Activated CD4-positive, alpha-beta T cell treated with anti-CD3 and anti-CD28 coated beads for 1 hour (primary cell): ENCODE results near the gene ADIPOR2.
A peak's percentile ranks its signal among the peaks of the same experiment; 100 is the strongest.

Experiments
- DNase-seq: peaks from one replicate; pipeline ENCODE4 v3.0.0-alpha.2; 2020

The ADIPOR2 gene

DNA sequence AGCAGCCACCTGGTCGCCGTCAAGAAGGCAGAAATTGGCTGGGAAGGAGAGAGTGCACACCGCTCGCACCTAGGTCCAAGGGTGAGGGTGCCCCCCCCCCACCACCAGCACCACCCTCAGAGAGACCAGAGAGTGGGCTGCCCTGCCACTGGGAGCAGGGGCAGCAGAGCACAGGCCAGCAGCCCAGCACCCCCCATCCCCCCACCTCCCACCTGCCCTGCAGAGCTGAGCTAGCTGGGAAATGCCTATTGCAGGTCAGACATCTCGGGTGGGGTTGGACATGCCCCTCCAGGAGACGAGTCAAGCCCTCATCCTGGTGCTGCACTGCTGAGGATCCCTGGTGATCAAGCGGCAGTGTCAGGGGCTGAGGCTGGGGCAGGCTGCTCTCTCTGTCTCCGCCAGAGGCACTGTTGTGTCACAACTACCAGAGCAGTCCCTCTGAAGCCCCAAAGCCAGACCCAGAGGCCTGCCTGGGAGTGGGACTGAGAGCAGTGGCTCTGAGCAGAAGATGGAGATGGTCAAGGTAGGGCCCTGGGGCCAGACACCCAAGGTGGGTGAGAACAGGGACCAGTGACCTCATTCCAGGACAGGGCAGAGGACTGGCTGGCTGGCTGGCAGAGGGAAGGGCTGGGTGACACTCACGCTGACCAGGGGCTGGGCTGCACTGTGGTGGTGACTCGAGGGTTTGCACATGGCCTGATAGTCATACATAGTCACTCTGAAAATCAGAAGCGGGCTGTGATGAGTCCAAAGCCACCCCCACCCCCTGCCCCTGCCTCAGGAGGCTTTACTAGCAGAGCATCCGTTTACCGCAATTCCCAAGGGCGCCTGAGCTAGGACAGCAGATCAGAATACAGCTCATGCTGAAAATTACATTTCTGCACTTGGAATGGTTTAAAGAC lies 109.8 kb downstream of the ADIPOR2 start:
- DNase-seq = no peak

DNA sequence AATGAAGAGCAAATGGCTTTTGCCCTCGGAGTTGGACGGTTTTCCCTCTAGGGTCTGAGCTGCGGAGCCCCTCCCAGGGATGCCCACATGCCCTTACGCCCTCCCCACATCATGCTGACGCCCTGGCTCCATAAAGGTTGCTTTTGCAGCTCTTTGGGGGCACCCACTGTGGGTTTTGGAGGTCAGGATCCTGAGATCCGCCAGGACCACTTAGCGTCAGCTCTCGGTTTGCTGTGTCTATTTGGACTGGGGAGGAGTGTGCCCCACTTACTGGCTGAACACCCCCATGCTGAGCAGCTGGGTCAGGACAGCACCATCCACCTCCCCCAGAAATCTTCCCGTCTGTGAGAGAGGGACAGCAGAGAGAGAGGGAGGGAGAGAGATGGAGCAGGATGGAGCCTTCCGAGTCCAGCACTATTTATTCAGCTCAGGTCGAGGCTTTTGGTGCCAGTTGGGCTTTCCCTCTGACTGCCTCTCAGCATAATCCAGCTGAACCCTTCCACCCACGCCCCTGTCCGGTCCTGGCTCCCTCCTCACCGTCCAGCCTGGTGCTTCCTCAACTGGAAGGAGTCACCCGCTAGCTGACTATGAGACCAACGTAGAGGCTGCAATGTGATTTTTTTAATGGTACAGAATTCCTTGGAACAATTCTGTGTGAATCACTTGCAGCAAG lies 110.6 kb downstream of the ADIPOR2 start:
- DNase-seq = no peak

DNA sequence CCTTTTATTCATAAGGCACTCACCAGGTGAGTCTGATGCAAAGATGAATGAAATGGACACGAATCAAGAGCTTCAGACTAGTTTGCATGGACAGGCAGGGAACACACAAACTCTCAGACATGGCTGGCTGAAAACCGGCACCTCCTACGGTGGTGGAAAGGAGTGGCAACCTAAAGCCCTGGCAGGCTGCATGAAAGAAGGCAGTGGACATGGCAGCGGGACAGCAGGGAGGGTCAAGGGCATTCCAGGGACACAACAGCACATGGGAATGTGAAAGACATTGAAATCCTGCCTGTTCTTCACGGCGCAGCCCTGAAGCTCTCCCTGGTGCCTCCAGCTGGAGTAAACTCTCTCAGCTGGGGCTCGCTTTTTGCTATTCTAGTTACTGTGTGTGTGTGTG lies 112.9 kb downstream of the ADIPOR2 start:
- DNase-seq = no peak

DNA sequence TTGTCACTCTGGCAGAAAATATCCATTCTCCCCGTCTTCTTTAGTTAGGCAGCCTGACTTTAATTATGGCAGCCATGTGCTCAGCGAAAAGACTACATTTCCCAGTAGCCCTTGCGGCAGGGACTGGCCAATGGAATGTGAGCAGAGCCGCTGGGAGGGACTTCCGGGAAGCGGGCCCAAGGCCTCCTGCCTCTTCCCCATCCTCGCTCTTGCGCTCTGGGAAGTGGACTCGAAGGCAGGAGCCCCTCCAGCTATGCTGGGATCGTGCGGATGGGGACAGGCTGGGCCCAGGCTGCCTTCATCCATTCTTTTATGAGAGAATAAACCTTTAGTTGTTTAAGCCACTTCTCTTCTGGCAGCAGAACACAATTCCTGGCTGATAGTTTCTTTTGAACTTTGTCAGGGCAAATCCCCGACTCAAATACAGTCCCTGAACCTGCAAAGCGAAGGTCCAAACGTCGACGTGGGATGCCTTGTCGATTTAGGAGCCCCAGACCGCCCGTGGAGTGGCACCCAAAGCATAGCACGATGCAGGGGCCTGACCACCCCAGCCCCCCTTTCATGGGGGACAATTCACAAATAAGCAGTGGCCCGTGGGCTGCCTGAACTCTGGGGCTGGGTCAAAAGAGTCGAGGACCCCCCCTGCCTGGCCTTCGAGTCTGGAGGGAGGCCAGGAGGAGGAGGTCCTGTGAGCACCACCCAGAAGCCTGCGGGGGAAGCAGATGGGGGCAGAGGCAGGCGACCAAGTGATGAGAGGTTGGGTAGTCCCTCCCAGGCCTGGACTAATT lies 113.9 kb downstream of the ADIPOR2 start:
- peak; percentile 75 for DNase-seq

DNA sequence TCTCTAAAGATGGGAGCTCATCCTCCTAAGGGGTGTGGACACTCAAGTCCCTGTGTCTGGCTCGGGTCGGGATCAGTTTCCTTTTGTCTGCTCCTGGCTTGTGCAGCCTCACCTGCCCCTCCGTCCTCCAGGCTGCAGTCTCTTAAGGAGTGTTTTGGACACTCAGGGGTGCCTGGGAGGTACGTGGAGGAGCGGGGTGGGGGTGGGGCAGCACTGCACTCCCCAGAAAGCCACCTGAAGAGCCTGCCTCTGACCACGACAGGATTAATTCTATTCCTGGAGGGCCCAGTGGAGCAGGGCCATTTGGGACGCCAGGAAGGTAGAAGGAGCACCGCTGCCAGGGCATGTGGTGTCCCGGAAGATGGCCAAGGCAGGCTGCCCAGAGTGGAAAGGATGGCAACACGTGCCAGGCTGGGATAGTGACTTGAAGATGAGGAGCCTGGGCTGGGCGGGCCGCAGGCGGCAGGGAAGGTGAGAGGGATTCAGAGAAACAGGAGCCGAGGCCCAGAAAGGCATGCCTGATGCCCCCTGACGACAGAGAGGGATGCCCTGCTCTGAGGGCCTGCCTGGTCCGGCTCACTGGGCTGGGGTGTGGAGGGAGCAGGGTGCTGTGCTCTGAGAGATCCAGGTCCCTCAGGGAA lies 114.7 kb downstream of the ADIPOR2 start:
- no peak for DNase-seq

DNA sequence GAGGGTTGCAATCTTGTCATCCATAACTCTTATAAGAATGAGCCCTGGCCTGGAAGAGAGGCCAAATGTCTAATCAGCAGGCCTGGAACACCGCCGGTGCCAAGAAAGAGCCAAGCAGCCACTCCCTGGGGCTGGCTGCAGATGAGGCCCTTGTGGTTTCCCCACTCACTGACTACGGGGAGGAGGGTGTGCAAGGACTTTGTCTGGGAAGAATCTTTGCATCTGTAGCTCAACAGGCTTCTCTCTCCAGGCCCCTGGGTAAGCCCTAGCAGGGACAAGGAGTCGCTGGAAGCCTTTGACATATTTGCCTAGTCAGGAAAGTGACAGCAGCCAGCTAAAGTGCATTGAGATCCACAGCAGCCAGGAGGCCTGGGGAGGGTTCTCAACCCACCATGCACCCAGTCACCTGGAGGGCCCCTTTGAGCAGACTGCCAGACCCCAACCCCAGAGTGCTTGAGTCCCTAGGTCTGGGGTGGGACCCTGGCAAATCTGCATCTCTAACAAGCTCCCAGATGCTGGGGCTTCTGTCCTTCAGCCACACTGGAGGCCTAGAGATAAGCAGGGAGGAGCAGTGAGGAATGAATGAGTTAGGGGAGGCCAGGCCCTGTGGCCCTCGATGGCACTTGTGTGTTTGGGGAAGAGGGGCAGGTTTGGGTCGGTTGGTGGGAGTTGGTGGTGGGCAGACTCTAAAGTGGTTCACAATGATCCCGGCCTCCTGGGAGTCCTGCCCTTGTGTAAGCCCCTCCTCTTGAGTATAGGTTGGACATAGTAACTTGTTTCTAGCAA lies 115.6 kb downstream of the ADIPOR2 start:
- DNase-seq = no peak

DNA sequence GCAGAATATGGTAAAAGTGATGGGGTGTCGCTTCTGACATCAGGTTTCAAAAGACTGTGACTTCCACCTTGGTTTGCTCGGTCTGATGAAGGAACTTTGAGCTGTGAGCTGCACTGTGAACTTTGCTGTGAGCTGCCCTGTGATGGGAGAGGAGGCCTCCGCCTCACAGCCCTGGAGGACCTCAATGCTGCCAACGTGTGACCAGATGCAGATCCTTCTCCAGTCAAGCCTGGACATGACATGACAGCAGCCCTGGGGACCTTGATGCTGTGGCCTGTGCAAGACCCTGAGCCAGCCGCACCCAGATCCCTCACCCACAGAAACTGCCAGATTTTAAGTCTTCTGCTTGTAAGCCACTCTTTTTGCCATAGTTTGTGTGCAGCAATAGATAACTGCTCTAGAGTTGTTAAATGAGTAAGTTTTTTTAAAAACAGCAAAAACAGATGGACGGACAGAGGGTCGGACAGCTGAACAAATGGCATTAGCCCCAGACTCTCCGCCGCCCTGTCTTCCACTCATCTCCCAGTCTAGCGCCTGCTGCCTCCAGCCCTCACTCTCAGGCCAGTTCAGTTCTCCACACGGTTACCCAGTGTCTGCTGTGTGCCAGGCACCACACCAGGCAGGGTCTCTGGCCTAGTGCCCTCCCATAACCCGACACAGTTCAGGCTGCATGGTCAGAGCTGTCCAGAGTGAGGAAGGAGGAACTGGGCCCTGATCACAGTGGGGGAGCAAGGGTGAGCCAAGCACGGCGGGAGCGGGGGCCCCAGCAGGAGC lies 116.4 kb downstream of the ADIPOR2 start:
- no peak for DNase-seq

DNA sequence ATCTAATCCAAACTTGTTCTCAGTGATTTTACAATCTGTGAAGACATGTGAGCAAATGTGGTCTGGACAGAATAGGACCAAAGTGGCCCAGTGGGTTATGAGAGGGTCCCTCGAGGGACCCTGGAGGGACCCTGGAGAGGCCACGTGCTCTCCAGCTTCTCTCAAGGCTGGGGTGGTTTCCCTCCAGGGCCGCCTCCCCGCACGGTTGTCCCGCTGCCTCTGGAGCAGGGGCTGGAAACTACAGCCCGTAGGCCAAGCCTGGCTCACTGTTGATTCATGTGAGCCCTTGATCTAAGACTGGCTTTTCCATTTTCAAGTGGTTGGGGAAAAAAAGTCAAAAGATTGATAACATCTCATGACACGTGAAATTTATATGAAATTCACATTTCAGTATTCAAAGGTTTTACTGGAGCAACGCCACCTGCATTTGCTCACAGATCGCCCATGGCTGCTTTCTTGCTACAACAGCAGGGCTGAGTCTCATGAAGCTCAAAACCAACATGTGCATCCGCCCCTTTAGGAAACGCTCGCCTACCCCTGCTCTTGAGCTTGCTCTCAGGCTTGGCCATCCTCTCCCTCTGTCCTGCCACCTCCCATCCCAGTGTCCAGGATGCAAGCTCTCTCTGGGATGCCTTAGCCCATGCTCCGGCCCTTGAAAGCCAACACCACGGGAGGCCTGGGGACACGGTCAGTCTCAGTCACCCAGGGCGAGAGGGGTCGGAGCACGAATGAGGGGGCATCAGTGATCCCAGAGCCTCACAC lies 117.3 kb downstream of the ADIPOR2 start:
- DNase-seq = no peak

DNA sequence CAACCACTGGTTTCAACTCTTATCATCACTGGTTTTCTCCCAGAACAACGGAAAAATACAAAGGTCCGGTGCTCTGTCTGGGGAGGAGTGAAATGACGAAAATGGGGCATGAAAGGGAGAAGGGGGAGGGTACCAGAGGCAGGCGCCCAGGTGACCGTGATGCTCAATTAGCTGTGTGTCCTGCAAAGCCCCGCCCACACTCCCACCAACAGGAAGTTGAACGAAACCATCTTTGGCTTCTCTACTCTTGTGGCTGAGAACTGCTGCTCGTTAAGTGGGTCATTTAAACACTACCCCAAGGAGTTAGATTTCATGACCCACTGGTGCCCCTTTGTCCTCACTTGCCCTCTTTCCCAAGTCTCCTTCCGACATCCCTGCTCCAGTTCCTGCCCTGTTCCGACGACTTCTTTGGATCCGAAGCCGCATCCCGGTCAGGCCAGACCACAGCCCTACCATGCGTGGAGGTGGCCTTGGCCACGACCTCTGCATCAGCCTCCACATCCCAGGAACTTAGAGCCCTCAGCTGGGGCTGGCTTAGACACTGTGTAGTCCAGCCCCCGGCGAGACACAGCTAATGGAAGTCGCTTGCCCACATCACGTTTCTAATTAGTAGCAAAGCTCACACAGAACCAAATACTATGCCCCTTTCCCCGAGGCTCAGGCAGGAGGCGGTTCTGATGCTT lies 118.1 kb downstream of the ADIPOR2 start:
- no peak for DNase-seq

DNA sequence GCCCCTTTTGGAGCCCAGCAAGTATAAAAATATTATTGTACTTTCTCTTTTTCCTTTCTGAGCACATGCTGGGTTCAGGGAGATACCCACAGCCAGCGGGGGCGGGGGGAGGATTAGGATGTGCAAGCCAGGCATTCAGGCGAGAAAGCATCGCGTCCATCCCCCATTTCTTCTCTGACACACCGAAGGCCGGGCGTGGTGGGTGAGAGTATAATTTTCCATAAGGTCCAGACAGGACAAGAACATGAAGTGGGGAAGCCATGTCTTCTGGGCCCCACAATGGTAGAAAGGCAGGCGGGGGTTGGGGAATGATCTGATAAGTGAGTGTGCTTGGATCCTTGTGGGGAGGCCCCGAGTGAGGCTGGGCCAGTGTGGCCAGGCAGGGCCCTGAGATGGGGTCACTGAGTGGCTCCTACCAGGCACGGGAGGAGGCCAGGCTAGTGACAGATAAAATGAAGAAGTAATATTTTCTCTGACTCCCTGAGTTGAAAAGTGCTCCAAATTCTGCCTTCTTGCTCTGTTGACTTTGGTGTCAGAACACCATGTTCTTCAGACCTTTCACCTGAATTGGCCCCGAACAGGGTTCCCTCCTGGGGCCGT lies 118.8 kb downstream of the ADIPOR2 start:
- DNase-seq = no peak

DNA sequence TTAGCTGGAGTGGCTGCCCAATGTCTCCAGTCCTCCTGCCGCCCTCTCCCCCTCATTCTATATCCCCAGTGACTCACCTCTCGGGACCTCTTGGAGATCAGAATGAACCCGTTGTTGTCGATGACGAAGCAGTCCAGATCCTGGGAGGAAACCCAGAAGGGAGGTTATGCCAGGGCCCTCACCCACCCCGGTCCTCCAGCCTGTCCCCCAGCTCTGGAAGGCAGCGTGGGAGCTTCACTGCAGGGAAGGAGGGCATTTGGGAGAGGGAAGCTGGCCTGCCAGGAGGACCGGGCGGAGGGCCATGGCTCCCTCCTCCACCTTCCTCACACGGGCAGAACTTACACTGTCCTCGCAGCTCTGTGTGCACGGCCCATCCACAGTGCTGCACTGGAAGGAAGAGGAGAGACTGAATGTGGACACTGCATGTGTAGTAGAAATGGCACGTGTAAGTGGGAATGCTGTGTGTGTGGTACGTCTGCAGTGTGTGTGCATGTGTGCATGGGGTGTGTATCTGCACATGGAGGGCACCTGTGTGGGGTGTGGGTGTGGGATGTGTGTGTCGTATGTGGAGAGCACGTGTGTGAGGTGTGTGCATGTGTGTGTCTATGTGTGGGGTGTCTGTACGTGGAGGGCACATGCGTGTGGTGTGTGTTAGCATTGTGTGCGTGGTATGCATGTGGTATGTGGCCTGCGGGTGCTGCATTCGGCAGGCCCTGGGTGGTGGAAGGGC lies 119.5 kb downstream of the ADIPOR2 start:
- no peak for DNase-seq

DNA sequence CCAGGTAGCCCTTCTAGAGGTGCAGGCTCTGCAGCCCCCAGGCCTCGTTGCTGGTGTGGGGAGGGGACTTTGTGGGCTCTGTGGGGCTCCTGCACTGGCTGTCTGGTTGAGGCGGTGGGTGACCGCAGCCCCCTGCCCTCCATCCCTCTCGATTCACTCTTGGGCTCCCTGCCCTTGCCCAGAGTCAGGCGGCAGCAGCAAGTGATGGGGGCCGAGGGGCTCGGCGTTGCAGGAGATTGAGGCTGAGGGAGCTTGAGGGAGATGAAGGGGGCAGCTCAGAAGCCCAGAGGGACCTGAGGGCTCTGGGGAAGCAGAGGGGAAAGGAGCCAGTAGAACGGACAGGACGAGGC lies 120.0 kb downstream of the ADIPOR2 start:
- DNase-seq = no peak

DNA sequence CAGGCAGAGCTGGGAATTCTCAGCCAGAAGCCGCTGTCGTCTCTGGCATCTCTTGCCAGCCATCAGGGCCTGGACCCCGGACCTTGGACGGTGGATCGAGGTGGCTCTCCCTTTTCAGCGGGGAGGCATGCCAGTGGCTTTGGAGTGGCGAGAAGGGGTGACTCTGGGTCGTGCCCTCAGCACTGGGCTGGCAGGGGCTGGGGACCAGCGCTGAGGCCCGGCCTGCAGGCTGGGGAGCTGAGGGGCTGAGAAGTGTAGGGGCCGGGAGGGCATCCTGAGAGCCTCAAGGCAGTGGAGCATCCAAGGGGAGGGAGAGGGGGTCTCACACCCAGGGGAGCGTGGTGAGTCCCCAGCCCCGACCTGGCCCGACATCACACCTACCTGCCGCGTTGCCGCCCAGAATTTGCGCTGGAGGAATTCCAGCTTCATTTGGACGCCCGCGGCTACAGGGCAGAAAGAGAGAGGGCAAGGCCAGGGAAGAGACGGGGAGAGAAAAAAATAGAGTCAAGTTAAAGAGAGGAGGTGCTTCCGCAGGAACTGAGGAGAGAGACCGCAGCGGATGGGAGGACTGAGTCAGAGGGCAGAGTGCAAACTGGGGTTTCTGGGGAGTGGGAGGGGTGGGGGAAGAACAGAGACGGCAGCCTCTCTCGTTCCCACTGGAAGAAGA lies 120.5 kb downstream of the ADIPOR2 start:
- peak; percentile 26 for DNase-seq

DNA sequence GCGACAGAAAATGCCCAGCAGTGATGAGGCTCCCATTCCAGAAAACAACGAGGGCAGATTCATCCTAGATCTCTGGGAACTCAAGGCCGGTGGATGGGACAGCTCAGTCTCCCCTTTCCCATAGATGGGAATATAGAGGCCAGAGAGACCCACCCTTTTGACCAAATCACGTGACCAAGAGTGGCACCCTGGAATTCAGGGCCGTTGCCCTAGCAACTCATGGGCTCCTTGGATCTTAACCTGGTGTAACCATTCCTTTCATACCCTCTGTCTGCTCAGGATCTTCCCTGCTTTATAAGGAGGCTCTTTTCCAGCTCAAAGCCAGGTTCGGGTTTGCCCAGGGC lies 121.0 kb downstream of the ADIPOR2 start:
- DNase-seq = no peak

DNA sequence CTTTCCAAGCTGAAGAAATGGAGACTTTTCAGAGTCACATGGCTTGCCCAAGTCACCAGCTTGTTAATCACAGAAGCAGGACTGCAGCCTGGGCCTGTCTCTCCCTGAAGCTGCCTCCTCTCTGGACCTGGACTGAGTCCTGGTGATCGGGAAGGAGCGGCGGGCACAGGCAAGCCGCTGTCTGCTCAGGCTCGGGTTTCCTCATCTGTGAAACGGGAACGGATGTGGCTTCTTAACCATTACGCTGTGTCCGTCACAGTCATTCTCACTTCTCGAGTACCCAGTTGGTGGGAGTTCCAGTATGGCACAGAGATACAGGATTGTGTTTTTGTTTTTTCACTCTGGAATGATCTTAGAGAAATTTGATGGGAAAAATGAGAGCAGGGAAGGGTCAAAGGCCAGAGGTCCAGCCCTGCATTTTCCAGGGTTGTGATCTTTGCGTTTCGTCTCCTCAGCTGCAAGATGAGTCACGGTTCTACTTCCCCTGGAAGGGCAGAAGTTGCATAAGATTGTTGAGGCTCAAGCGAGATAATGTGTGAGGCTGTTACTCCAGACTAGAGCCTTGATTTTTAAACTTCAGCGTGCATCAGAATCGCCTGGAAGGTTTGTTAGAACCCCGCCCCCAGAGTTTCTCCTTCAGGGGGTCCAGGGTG lies 121.9 kb downstream of the ADIPOR2 start:
- DNase-seq = no peak

DNA sequence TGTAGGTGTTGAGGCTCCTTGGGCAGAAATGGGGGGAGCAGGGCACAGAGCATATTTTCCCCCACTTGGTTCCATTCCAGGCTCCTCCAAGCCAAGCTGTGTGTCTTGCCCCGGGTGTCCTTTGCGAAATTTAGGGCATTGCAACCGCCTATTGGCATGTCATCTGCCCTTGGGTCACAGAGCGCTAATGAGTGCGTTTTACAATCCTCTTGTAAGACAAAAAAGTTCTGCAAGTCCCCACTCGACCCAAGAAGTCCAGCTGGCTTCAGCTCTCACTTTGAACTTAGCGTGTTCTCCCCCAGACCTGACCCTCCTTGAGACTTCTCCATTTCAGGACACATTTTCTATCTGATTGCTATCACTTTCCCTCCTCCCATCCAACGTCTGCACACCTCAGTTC lies 123.4 kb downstream of the ADIPOR2 start:
- DNase-seq = no peak

DNA sequence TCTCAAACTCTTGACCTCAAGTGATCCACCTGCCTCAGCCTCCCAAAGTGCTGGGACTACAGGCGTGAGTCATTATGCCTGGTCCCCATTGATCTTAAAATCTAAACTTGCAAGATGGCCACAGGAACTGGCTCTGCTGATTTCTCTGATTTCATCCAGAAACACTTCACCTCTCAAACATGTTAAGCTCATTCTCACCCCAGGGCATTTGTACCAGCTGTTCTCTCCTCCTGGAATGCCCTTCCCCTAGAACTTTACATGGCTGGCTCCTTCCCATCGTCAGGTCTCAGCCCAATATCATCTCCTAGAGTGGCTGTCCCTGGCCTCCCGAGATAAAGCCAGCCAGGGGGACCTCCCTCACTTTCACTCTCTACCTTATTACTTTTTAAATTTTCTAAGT lies 124.2 kb downstream of the ADIPOR2 start:
- DNase-seq = no peak
